ENCODE measurements around the gene SCN4A. TPM values are rescaled to one million over a fixed set of nuclear protein-coding genes. Genes with fewer than 3 reads are reported as not detected.

Gene SCN4A
- total RNA-seq, 1 donor from 2014 or later = 0.95 TPM

- Mint-ChIP-seq H3K36me3 (ENCODE audit: low read depth, unreplicated experiment) (peaks cover 8% of the 10 kb centered on the region), H3K27ac (ENCODE audit: unreplicated experiment) (peak overlapping the region; percentile 95), H3K27me3 (ENCODE audit: unreplicated experiment) (peaks cover 17% of the 10 kb centered on the region), H3K9me3 (ENCODE audit: unreplicated experiment) (no peaks in the 10 kb centered on the region), H3K4me3 (ENCODE audit: unreplicated experiment) (peak overlapping the region; percentile 92), H3K4me1 (ENCODE audit: unreplicated experiment) (peaks cover 37% of the 10 kb centered on the region)
- peak; percentile 72 for DNase-seq (ENCODE audit: low spot score)
- TF ChIP-seq CTCF (IDR thresholded peaks at IDR 0.05; ENCODE audit: unreplicated experiment) = no peak
Measured at GRCh38 chr17:63997341-63998048, 24.8 kb upstream of the SCN4A start.

GRCh38 chr17:63996430-63997182, 23.9 kb upstream of the SCN4A start:
- DNase-seq (ENCODE audit: low spot score) = no peak
- no peak for TF ChIP-seq CTCF (IDR thresholded peaks at IDR 0.05; ENCODE audit: unreplicated experiment)
- no peaks in the 10 kb centered on the region for H3K9me3 Mint-ChIP-seq (ENCODE audit: unreplicated experiment)
- peaks cover 46% of the 10 kb centered on the region for H3K4me1 Mint-ChIP-seq (ENCODE audit: unreplicated experiment)
- H3K27me3 Mint-ChIP-seq (ENCODE audit: unreplicated experiment) = peaks cover 17% of the 10 kb centered on the region
- H3K27ac Mint-ChIP-seq (ENCODE audit: unreplicated experiment) = peak overlapping the region; percentile 95
- H3K4me3 Mint-ChIP-seq (ENCODE audit: unreplicated experiment) = peak overlapping the region; percentile 12
- H3K36me3 Mint-ChIP-seq (ENCODE audit: low read depth, unreplicated experiment) = peaks cover 8% of the 10 kb centered on the region

GRCh38 chr17:63995626-63996025, 22.9 kb upstream of the SCN4A start:
- peaks cover 8% of the 10 kb centered on the region for H3K36me3 Mint-ChIP-seq (ENCODE audit: low read depth, unreplicated experiment)
- H3K4me3 Mint-ChIP-seq (ENCODE audit: unreplicated experiment) = peak overlapping the region; percentile 28
- peak overlapping the region; percentile 38 for H3K27ac Mint-ChIP-seq (ENCODE audit: unreplicated experiment)
- H3K27me3 Mint-ChIP-seq (ENCODE audit: unreplicated experiment) = peaks cover 21% of the 10 kb centered on the region
- TF ChIP-seq CTCF (IDR thresholded peaks at IDR 0.05; ENCODE audit: unreplicated experiment) = no peak
- no peaks in the 10 kb centered on the region for H3K9me3 Mint-ChIP-seq (ENCODE audit: unreplicated experiment)
- DNase-seq (ENCODE audit: low spot score) = no peak
- H3K4me1 Mint-ChIP-seq (ENCODE audit: unreplicated experiment) = peaks cover 50% of the 10 kb centered on the region

GRCh38 chr17:63993368-63993985, 20.8 kb upstream of the SCN4A start:
- H3K27ac Mint-ChIP-seq (ENCODE audit: unreplicated experiment) = no peak overlapping the region
- H3K4me3 Mint-ChIP-seq (ENCODE audit: unreplicated experiment) = no peak overlapping the region
- no peak for DNase-seq (ENCODE audit: low spot score)

More at GRCh38 chr17:63993368-63993985, 20.8 kb upstream of the SCN4A start:
- Mint-ChIP-seq H3K9me3 (ENCODE audit: unreplicated experiment) (no peaks in the 10 kb centered on the region), H3K36me3 (ENCODE audit: low read depth, unreplicated experiment) (no peaks in the 10 kb centered on the region), H3K4me1 (ENCODE audit: unreplicated experiment) (peaks cover 44% of the 10 kb centered on the region), H3K27me3 (ENCODE audit: unreplicated experiment) (peaks cover 13% of the 10 kb centered on the region)
- no peak for TF ChIP-seq CTCF (IDR thresholded peaks at IDR 0.05; ENCODE audit: unreplicated experiment)
